Measurements from ENCODE around the gene SYT7.
A peak's percentile ranks its signal among the peaks of the same experiment; 100 is the strongest.

- TF ChIP-seq CTCF (tag by site-specific recombination; IDR thresholded peaks at IDR 0.05) (peak; percentile 18; the same call in 1 of the 2 replicates), GLI4 (tag by site-specific recombination; IDR thresholded peaks at IDR 0.05) (0 out of 2 replicates have a peak, but pooled peaks have one; percentile 45)
- TF ChIP-seq, protein P1, sequence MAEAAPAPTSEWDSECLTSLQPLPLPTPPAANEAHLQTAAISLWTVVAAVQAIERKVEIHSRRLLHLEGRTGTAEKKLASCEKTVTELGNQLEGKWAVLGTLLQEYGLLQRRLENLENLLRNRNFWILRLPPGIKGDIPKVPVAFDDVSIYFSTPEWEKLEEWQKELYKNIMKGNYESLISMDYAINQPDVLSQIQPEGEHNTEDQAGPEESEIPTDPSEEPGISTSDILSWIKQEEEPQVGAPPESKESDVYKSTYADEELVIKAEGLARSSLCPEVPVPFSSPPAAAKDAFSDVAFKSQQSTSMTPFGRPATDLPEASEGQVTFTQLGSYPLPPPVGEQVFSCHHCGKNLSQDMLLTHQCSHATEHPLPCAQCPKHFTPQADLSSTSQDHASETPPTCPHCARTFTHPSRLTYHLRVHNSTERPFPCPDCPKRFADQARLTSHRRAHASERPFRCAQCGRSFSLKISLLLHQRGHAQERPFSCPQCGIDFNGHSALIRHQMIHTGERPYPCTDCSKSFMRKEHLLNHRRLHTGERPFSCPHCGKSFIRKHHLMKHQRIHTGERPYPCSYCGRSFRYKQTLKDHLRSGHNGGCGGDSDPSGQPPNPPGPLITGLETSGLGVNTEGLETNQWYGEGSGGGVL (tag by site-specific recombination; IDR thresholded peaks at IDR 0.05) = no peak; the same call in 1 of the 2 replicates
These were observed at the start of gene SYT7 for GRCh38 chr11:61581030-61581928.
